HG03521 (cell line): ENCODE data around the gene OR2T4.

Source experiments
- ATAC-seq: cut with Tn5 transposase; IDR thresholded peaks from one replicate; pipeline ENCODE4 v1.9.1; 2021; ENCODE audit warnings: mild to moderate bottlenecking, moderate library complexity; ENCODE audit not compliant: unreplicated experiment

The OR2T4 gene

GRCh38 chr1:248361121-248361715, at the start of gene OR2T4:
Gene OR2T4, plus strand, starts transcription at chr1:248361665. Its CDS starts 0 bp downstream, at chr1:248361665.
- no peak for ATAC-seq

- ATAC-seq: no peak
These were observed 44.7 kb upstream of the OR2T4 start for GRCh38 chr1:248316796-248317195.

- no peak for ATAC-seq
These were observed 37.0 kb upstream of the OR2T4 start, which contains the start of gene OR2M7 for GRCh38 chr1:248324468-248324867. Gene OR2M7, minus strand, starts transcription at chr1:248324568. Its CDS starts 0 bp downstream, at chr1:248324568.

- ATAC-seq: no peak
These were observed 18.0 kb upstream of the OR2T4 start for GRCh38 chr1:248343451-248343850.

- ATAC-seq: no peak
These were observed 13.0 kb upstream of the OR2T4 start, which contains the start of gene OR14C36 for GRCh38 chr1:248348475-248348874. Gene OR14C36, plus strand, starts transcription at chr1:248348775. Its CDS starts 0 bp downstream, at chr1:248348775.

- ATAC-seq: no peak
These were observed 2.0 kb upstream of the OR2T4 start for GRCh38 chr1:248359415-248359814.

GRCh38 chr1:248366609-248367008, 5.1 kb downstream of the OR2T4 start:
- ATAC-seq: no peak

- peak; percentile 46 for ATAC-seq
These were observed 10.9 kb downstream of the OR2T4 start for GRCh38 chr1:248372394-248372793.

- ATAC-seq: no peak
These were observed 12.3 kb downstream of the OR2T4 start for GRCh38 chr1:248373761-248374160.

GRCh38 chr1:248375446-248375845, 14.0 kb downstream of the OR2T4 start, which contains the start of gene OR2T6:
Gene OR2T6, plus strand, starts transcription at chr1:248375746. Its CDS starts 11,863 bp downstream, at chr1:248387609.
- ATAC-seq: no peak

GRCh38 chr1:248376916-248377315, 15.5 kb downstream of the OR2T4 start:
- no peak for ATAC-seq

- ATAC-seq: no peak
These were observed 19.4 kb downstream of the OR2T4 start for GRCh38 chr1:248380854-248381253.

- ATAC-seq: no peak
These were observed 27.0 kb downstream of the OR2T4 start for GRCh38 chr1:248388426-248388825.

GRCh38 chr1:248393050-248393449, 31.6 kb downstream of the OR2T4 start:
- ATAC-seq: no peak

GRCh38 chr1:248402748-248403147, 41.3 kb downstream of the OR2T4 start, which contains the start of gene OR2T1:
Gene OR2T1, plus strand, starts transcription at chr1:248403048. Its CDS starts 3,100 bp downstream, at chr1:248406148.
- no peak for ATAC-seq

GRCh38 chr1:248404024-248404423, 42.6 kb downstream of the OR2T4 start:
- ATAC-seq: no peak

- no peak for ATAC-seq
These were observed 45.5 kb downstream of the OR2T4 start for GRCh38 chr1:248406721-248407692.
